Liver (tissue), 3 donors: Measurements from ENCODE around the gene CEACAM1.

ENCODE experiments used
- ATF3 ChIP-seq: IDR thresholded peaks from 2 replicates; pipeline ENCODE4 v1.6.1; 2016; ENCODE audit warnings: antibody characterized with exemption
- GABPA ChIP-seq, 2 donors: IDR thresholded peaks in 1 of 2; conservative IDR thresholded peaks in 1 of 2; 2 replicates each; pipeline ENCODE4 v1.6.1; 2016; ENCODE audit warnings: antibody characterized with exemption in 2 of 2, mild to moderate bottlenecking in 1 of 2, moderate library complexity in 1 of 2
- JUND ChIP-seq, 2 donors: IDR thresholded peaks; 2 replicates each; pipeline ENCODE4 v1.6.1; 2016; ENCODE audit warnings: antibody characterized with exemption in 2 of 2
- MAX ChIP-seq: IDR thresholded peaks from 2 replicates; pipeline ENCODE4 v1.6.1; 2016; ENCODE audit warnings: antibody characterized with exemption
- NR2F2 ChIP-seq: IDR thresholded peaks from 2 replicates; pipeline ENCODE4 v1.6.1; 2016; ENCODE audit warnings: antibody characterized with exemption
- SP1 ChIP-seq: IDR thresholded peaks from 2 replicates; pipeline ENCODE4 v1.6.1; 2018; ENCODE audit warnings: antibody characterized with exemption, mild to moderate bottlenecking
- TF ChIP-seq, protein P1 (sequence below): fragments of 150-350 bp; IDR thresholded peaks from 2 replicates; pipeline ENCODE4 v1.5.1; 2017; ENCODE audit warnings: improper control_type of control experiment, low read depth, low read length; ENCODE audit not compliant: missing input control
- donor health status: healthy.
- donor health status: healthy.

- TF ChIP-seq ATF3 (no peak), GABPA (IDR thresholded peaks at IDR 0.05 in 1 of 2, conservative IDR thresholded peaks at IDR 0.05 in 1 of 2) (no peak), SP1 (no peak), JUND (IDR thresholded peaks at IDR 0.05) (no peak), NR2F2 (no peak), MAX (no peak)
- TF ChIP-seq, protein P1, sequence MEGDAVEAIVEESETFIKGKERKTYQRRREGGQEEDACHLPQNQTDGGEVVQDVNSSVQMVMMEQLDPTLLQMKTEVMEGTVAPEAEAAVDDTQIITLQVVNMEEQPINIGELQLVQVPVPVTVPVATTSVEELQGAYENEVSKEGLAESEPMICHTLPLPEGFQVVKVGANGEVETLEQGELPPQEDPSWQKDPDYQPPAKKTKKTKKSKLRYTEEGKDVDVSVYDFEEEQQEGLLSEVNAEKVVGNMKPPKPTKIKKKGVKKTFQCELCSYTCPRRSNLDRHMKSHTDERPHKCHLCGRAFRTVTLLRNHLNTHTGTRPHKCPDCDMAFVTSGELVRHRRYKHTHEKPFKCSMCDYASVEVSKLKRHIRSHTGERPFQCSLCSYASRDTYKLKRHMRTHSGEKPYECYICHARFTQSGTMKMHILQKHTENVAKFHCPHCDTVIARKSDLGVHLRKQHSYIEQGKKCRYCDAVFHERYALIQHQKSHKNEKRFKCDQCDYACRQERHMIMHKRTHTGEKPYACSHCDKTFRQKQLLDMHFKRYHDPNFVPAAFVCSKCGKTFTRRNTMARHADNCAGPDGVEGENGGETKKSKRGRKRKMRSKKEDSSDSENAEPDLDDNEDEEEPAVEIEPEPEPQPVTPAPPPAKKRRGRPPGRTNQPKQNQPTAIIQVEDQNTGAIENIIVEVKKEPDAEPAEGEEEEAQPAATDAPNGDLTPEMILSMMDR = no peak
Measured at GRCh38 chr19:42554046-42554575, 25.8 kb upstream of the CEACAM1 start.
